K562 (cell line): ENCODE results near the gene STARD13. TPM values are rescaled to one million over a fixed set of nuclear protein-coding genes. Genes with fewer than 3 reads are reported as not detected.

Experiments used
- ATAC-seq: fragments of 200-7000 bp; cut with Tn5 transposase; 3 replicates; pipeline ENCODE4 v1.9.1; 2020; ENCODE audit warnings: moderate library complexity
- BruUV-seq: library from RNA; stranded (reverse); fragments of 400-500 nt; replicated peaks from 2 replicates; lab custom pipeline; 2021; lab: Mats Ljungman, UMichigan
- CTCF ChIA-PET: fragments of 300-600 bp; formaldehyde crosslinking; extraction: SDS; loops from one replicate; lab custom pipeline; 2021; ENCODE audit warnings: low intra/inter-chr PET ratio; lab: Yijun Ruan, JAX
- POLR2A ChIA-PET: fragments of 300-600, 350-650 bp; sonication (Branson Sonifier 250); formaldehyde crosslinking; extraction: SDS; loops from one replicate; lab custom pipeline; 2021; ENCODE audit warnings: antibody characterized with exemption, inconsistent platforms; lab: Yijun Ruan, JAX
- DNase-seq, 4 experiments: peaks; one replicate each; pipeline versions ENCODE4 v3.0.0 to v3.0.0-alpha.2; 2011 to 2018; ENCODE audit warnings: low spot score in 3 of 4, mixed read lengths in 3 of 4; ENCODE audit errors: extremely low read depth in 1 of 4
- FAIRE-seq: peaks from 2 replicates; lab custom pipeline; 2011; peaks lifted over from hg19 to GRCh38; lab: Jason Lieb, UNC
- H2AFZ ChIP-seq: 2 replicates; pipeline ENCODE4 v1.6.0; 2011; ENCODE audit warnings: low read depth, low read length, control low read depth, inconsistent platforms
- H3K27ac ChIP-seq: fragments of 200-600 bp; 3 replicates; pipeline ENCODE4 v1.8.0; 2011; ENCODE audit warnings: low read depth, mild to moderate bottlenecking, control low read depth, inconsistent platforms, low read length, moderate library complexity, mixed read lengths; ENCODE audit errors: extremely low read depth
- H3K27me3 ChIP-seq, 2 experiments: fragments of 300-600 bp in 1 of 2; 2 replicates in 1 of 2; 3 replicates in 1 of 2; pipeline versions ENCODE4 v1.6.0 to v1.8.0; 2011; ENCODE audit warnings: inconsistent platforms in 2 of 2, low read length in 2 of 2, mild to moderate bottlenecking in 1 of 2, mixed read lengths in 1 of 2, moderate library complexity in 1 of 2; ENCODE audit not compliant: control insufficient read depth in 2 of 2, insufficient read depth in 2 of 2
- H3K36me3 ChIP-seq: fragments of 300-600 bp; 3 replicates; pipeline ENCODE4 v1.8.0; 2011; ENCODE audit warnings: mild to moderate bottlenecking, low read length, inconsistent platforms; ENCODE audit not compliant: control insufficient read depth, insufficient read depth
- H3K4me1 ChIP-seq, 2 experiments: fragments of 200-600 bp in 1 of 2; replicated peaks in 1 of 2; 2 replicates in 1 of 2; 3 replicates in 1 of 2; pipeline versions ENCODE4 v1.5.1 to v1.8.0; 2011; ENCODE audit warnings: inconsistent platforms in 2 of 2, low read length in 2 of 2, mild to moderate bottlenecking in 1 of 2, mixed read lengths in 1 of 2, moderate library complexity in 1 of 2; ENCODE audit not compliant: control insufficient read depth in 2 of 2, insufficient read depth in 2 of 2
- H3K4me2 ChIP-seq: 2 replicates; pipeline ENCODE4 v1.6.1; 2011; ENCODE audit warnings: low read length, control low read depth, inconsistent platforms, mixed read lengths; ENCODE audit not compliant: insufficient read depth
- H3K4me3 ChIP-seq: fragments of 200-600 bp; sonication (generic), shearing (Covaris generic); 2 replicates; pipeline ENCODE4 v1.5.1; 2016; ENCODE audit warnings: control low read depth, inconsistent platforms
- H3K79me2 ChIP-seq: fragments of 200-600 bp; 3 replicates; pipeline ENCODE4 v1.8.0; 2011; ENCODE audit warnings: low read length, inconsistent platforms; ENCODE audit not compliant: control insufficient read depth, insufficient read depth
- H3K9ac ChIP-seq, 2 experiments: 2 replicates each; pipeline versions ENCODE4 v1.6.0 to v1.6.1; 2011; ENCODE audit warnings: low read depth in 2 of 2, low read length in 2 of 2, control low read depth in 1 of 2, inconsistent platforms in 1 of 2, mild to moderate bottlenecking in 1 of 2, mixed read lengths in 1 of 2; ENCODE audit not compliant: insufficient read depth in 1 of 2
- H3K9me1 ChIP-seq: one replicate; pipeline ENCODE4 v1.6.0; 2011; ENCODE audit warnings: inconsistent platforms, mild to moderate bottlenecking, low read length, moderate library complexity; ENCODE audit not compliant: control insufficient read depth, insufficient read depth
- H3K9me3 ChIP-seq: replicated peaks from 2 replicates; pipeline ENCODE4 v1.5.1; 2011; ENCODE audit warnings: low read depth, low read length, inconsistent platforms; ENCODE audit not compliant: control insufficient read depth, insufficient read depth
- H4K20me1 ChIP-seq: replicated peaks from 2 replicates; pipeline ENCODE4 v1.6.1; 2011; ENCODE audit warnings: low read length, inconsistent platforms, mixed read lengths; ENCODE audit not compliant: control insufficient read depth, insufficient read depth
- AFF1 ChIP-seq, 2 experiments: fragments of 450-650 bp; IDR thresholded peaks; 2 replicates each; pipeline ENCODE4 v1.6.1; 2018; ENCODE audit warnings: mild to moderate bottlenecking in 2 of 2, low read depth in 1 of 2; ENCODE audit not compliant: partially characterized antibody in 2 of 2
- FOS ChIP-seq: IDR thresholded peaks from 3 replicates; pipeline ENCODE4 v1.6.1; 2011; ENCODE audit not compliant: insufficient read length; ENCODE audit errors: extremely low read depth
- HNRNPH1 ChIP-seq: fragments of 200-400 bp; formaldehyde crosslinking; optimal IDR thresholded peaks from 2 replicates; pipeline ENCODE3; 2017; ENCODE audit warnings: low read depth, mild to moderate bottlenecking, low read length, moderate library complexity
- ID3 ChIP-seq, 2 experiments: fragments of 250-450 bp in 1 of 2; fragments of 450-650 bp in 1 of 2; sonication (Bioruptor Pico) in 1 of 2; IDR thresholded peaks; 2 replicates each; pipeline versions ENCODE4 v1.6.1 to v1.8.0; 2016 to 2021; ENCODE audit warnings: mild to moderate bottlenecking in 2 of 2, moderate library complexity in 2 of 2, missing compliant biosample characterization in 1 of 2, missing genetic modification characterization in 1 of 2
- KLF16 ChIP-seq: IDR thresholded peaks from 2 replicates; pipeline ENCODE4 v1.6.1; 2016; ENCODE audit warnings: antibody characterized with exemption
- MITF ChIP-seq: IDR thresholded peaks from 2 replicates; pipeline ENCODE4 v1.6.1; 2014; ENCODE audit warnings: antibody characterized with exemption
- PHF8 ChIP-seq: fragments of 200-600 bp; sonication (generic); IDR thresholded peaks from 2 replicates; pipeline ENCODE4 v1.6.1; 2012; ENCODE audit warnings: mixed run types, mild to moderate bottlenecking, inconsistent platforms, low read length, moderate library complexity, borderline replicate concordance
- SMAD1 ChIP-seq: fragments of 150-350 bp; IDR thresholded peaks from 2 replicates; pipeline ENCODE4 v1.6.1; 2014; ENCODE audit warnings: low read length, low read depth; ENCODE audit not compliant: partially characterized antibody
- SMAD4 ChIP-seq: fragments of 250-450 bp; sonication (Bioruptor Pico); conservative IDR thresholded peaks from 2 replicates; pipeline ENCODE4 v1.8.0; 2021; ENCODE audit warnings: inconsistent platforms, mild to moderate bottlenecking, moderate library complexity
- SMARCB1 ChIP-seq: IDR thresholded peaks from 2 replicates; pipeline ENCODE4 v1.6.1; 2011; ENCODE audit warnings: improper control_type of control experiment, low read depth; ENCODE audit not compliant: insufficient read length
- TAF9B ChIP-seq: fragments of 450-650 bp; IDR thresholded peaks from 2 replicates; pipeline ENCODE4 v1.6.1; 2018; ENCODE audit warnings: mild to moderate bottlenecking; ENCODE audit not compliant: partially characterized antibody
- TBP ChIP-seq: optimal IDR thresholded peaks from 2 replicates; pipeline ENCODE3; 2011; ENCODE audit warnings: low read depth, low read length, improper control_type of control experiment
- ZFP91 ChIP-seq: sonication (generic); formaldehyde crosslinking; IDR thresholded peaks from 2 replicates; pipeline ENCODE4 v1.8.0; 2022; ENCODE audit warnings: mild to moderate bottlenecking, missing genetic modification reagents
- ZNF77 ChIP-seq: fragments of 250-450 bp; sonication (Bioruptor Pico); IDR thresholded peaks from 2 replicates; pipeline ENCODE4 v1.5.0; 2020
- WGBS: fragments of 100-300 bp; shearing (Covaris generic); methylation state at CpG from one replicate; pipeline ENCODE4 v1.1.6; 2016; ENCODE audit warnings: low coverage, mixed read lengths; ENCODE audit not compliant: insufficient coverage; ENCODE audit errors: missing lambda C conversion rate; 5-methylcytosine and 5-hydroxymethylcytosine counted together
- in situ Hi-C: fragments of 300-500 bp; cut with MboI; formaldehyde crosslinking; loops from 4 replicates; pipeline ENCODE4 v1.15.0; 2018; ENCODE audit warnings: inconsistent platforms, mixed read lengths
- intact Hi-C: fragments of 100-400 bp; cut with micrococcal nuclease; formaldehyde crosslinking; loops from 2 replicates; pipeline ENCODE4 v1.14.2; 2022
- polyA plus RNA-seq, 8 experiments: library from polyadenylated mRNA; depleted of rRNA in 4 of 8; stranded (reverse) in 5 of 8; unstranded in 3 of 8; fragments of >200 nt; fragmentation: Nextera tagmentation in 2 of 8; fragmentation: Illumina TruSeq in 1 of 8; extraction: Ambion mirVana in 2 of 8; extraction: Trizol in 1 of 8; gene quantifications; 2 replicates each; pipeline versions ENCODE4 v1.2.1 to v1.2.3, GENCODE V29; 2011 to 2014; ENCODE audit warnings: inconsistent platforms in 1 of 8, missing spikeins in 1 of 8
- total RNA-seq, 7 experiments: library from RNA; depleted of rRNA in 6 of 7; stranded (reverse); fragments of >200 nt in 6 of 7; fragmentation: Illumina TruSeq in 2 of 7; extraction: Trizol in 2 of 7; gene quantifications; 2 replicates each; pipeline versions ENCODE4 v1.2.1 to v1.2.3, GENCODE V29; 2011 to 2021; ENCODE audit warnings: low replicate concordance in 1 of 7

STARD13 gene
- total and polyA plus RNA-seq, 9 of the 15 experiments (the other 6 are each of a cell fraction or from before 2014, with no cell fraction given) = 0.11 TPM; not detected in 8

GRCh38 chr13:33178209-33178840 is 107.2 kb downstream of the STARD13 start:
- in situ Hi-C loops = no loop called here
- Histone ChIP-seq H3K9ac (no peak overlapping the region), H3K4me3 (no peak overlapping the region), H3K79me2 (no peaks in the 10 kb centered on the region), H3K27me3 (no peaks in the 10 kb centered on the region), H3K36me3 (no peaks in the 10 kb centered on the region), H4K20me1 (no peaks in the 10 kb centered on the region), H3K9me1 (no peaks in the 10 kb centered on the region), H3K4me1 (no peaks in the 10 kb centered on the region), H2AFZ (no peak overlapping the region), H3K4me2 (no peak overlapping the region), H3K27ac (no peak overlapping the region), H3K9me3 (no peaks in the 10 kb centered on the region)
- no TSS peak for BruUV-seq
- intact Hi-C loops = no loop called here
- ATAC-seq = no peak
- ChIA-PET CTCF (no interaction called here), POLR2A (no interaction called here)
- WGBS = 1% methylated on average over 4 of the region's 4 CpGs
- DNase-seq = no peak
- FAIRE-seq = no peak
- TF ChIP-seq TAF9B (no peak), ID3 (CRISPR knock-in tag; IDR thresholded peaks at IDR 0.05) (no peak), ID3 (tag; IDR thresholded peaks at IDR 0.05) (no peak), SMARCB1 (no peak), MITF (no peak), ZFP91 (no peak), SMAD4 (CRISPR knock-in tag) (no peak), HNRNPH1 (no peak), SMAD1 (no peak), PHF8 (no peak), FOS (no peak), AFF1 (IDR thresholded peaks at IDR 0.05; ENCODE audit: low read depth in 1 of 2, partially characterized antibody in 2 of 2) (no peak), KLF16 (no peak), TBP (no peak), ZNF77 (CRISPR knock-in tag) (no peak)
